Neuronal stem cell (in vitro differentiated cells): ENCODE measurements around the gene RNFT2.

Experiments used
- DNase-seq: peaks from one replicate; pipeline ENCODE4 v3.0.0-alpha.2; 2013; ENCODE audit warnings: low spot score
- H2AFZ ChIP-seq: one replicate; pipeline ENCODE4 v1.6.1; 2013; ENCODE audit warnings: mild to moderate bottlenecking, low read length, inconsistent platforms
- H2AK5ac ChIP-seq: 2 replicates; pipeline ENCODE4 v1.6.1; 2013; ENCODE audit warnings: low read depth, mild to moderate bottlenecking, inconsistent platforms, low read length, moderate library complexity, mixed read lengths
- H2BK120ac ChIP-seq: 2 replicates; pipeline ENCODE4 v1.6.1; 2013; ENCODE audit warnings: low read depth, mild to moderate bottlenecking, inconsistent platforms, low read length, moderate library complexity, mixed read lengths
- H2BK12ac ChIP-seq: one replicate; pipeline ENCODE4 v1.6.1; 2013; ENCODE audit warnings: low read length, inconsistent platforms
- H2BK15ac ChIP-seq: 2 replicates; pipeline ENCODE4 v1.6.1; 2013; ENCODE audit warnings: mild to moderate bottlenecking, low read length, inconsistent platforms, mixed read lengths
- H2BK5ac ChIP-seq: one replicate; pipeline ENCODE4 v1.6.1; 2013; ENCODE audit warnings: inconsistent platforms, mild to moderate bottlenecking, low read length, moderate library complexity
- H3K14ac ChIP-seq: one replicate; pipeline ENCODE4 v1.6.1; 2013; ENCODE audit warnings: low read length, inconsistent platforms
- H3K18ac ChIP-seq: 2 replicates; pipeline ENCODE4 v1.6.1; 2013; ENCODE audit warnings: low read length, inconsistent platforms
- H3K23ac ChIP-seq: 2 replicates; pipeline ENCODE4 v1.6.1; 2013; ENCODE audit warnings: low read depth, mild to moderate bottlenecking, mixed read lengths, low read length, inconsistent platforms; ENCODE audit not compliant: poor library complexity
- H3K27ac ChIP-seq: replicated peaks from 3 replicates; pipeline ENCODE4 v1.5.1; 2013; ENCODE audit warnings: low read length, inconsistent platforms
- H3K27me3 ChIP-seq, 3 experiments: 2 replicates each; pipeline ENCODE4 v1.6.1; 2013; ENCODE audit warnings: low read length in 3 of 3, mild to moderate bottlenecking in 2 of 3, inconsistent platforms in 1 of 3, low read depth in 1 of 3, mixed read lengths in 1 of 3, moderate library complexity in 1 of 3; ENCODE audit not compliant: control insufficient read depth in 3 of 3, insufficient read depth in 3 of 3
- H3K36me3 ChIP-seq, 2 donors: replicated peaks in 1 of 2; 2 replicates each; pipeline ENCODE4 v1.6.1; 2013; ENCODE audit warnings: low read length in 2 of 2; ENCODE audit not compliant: control insufficient read depth in 2 of 2, insufficient read depth in 2 of 2
- H3K4ac ChIP-seq: 2 replicates; pipeline ENCODE4 v1.6.1; 2013; ENCODE audit warnings: inconsistent platforms, mild to moderate bottlenecking, low read length, moderate library complexity
- H3K4me1 ChIP-seq, 2 donors: 1 replicate in 1 of 2; 2 replicates in 1 of 2; pipeline ENCODE4 v1.6.1; 2013; ENCODE audit warnings: low read length in 2 of 2, low read depth in 1 of 2; ENCODE audit not compliant: control insufficient read depth in 2 of 2, insufficient read depth in 1 of 2
- H3K4me2 ChIP-seq: one replicate; pipeline ENCODE4 v1.6.1; 2013; ENCODE audit warnings: mild to moderate bottlenecking, low read length, inconsistent platforms; ENCODE audit not compliant: insufficient read depth, poor library complexity, severe bottlenecking
- H3K4me3 ChIP-seq, 2 donors: 2 replicates each; pipeline ENCODE4 v1.5.1; 2013; ENCODE audit warnings: low read length in 2 of 2, mild to moderate bottlenecking in 2 of 2, inconsistent platforms in 1 of 2, moderate library complexity in 1 of 2
- H3K79me1 ChIP-seq: one replicate; pipeline ENCODE4 v1.6.1; 2013; ENCODE audit warnings: low read depth, mild to moderate bottlenecking, inconsistent platforms, low read length, moderate library complexity
- H3K9ac ChIP-seq: one replicate; pipeline ENCODE4 v1.6.1; 2013; ENCODE audit warnings: mild to moderate bottlenecking, low read depth, low read length, inconsistent platforms; ENCODE audit not compliant: poor library complexity
- H3K9me3 ChIP-seq, 2 donors: replicated peaks in 1 of 2; 2 replicates each; pipeline versions ENCODE3 to v1.6.1; 2013; ENCODE audit warnings: low read length in 2 of 2, mild to moderate bottlenecking in 2 of 2, inconsistent platforms in 1 of 2, low read depth in 1 of 2, mixed read lengths in 1 of 2, moderate library complexity in 1 of 2; ENCODE audit not compliant: control insufficient read depth in 2 of 2, insufficient read depth in 1 of 2
- H4K8ac ChIP-seq: one replicate; pipeline ENCODE4 v1.6.1; 2013; ENCODE audit warnings: low read depth, mild to moderate bottlenecking, inconsistent platforms, low read length, moderate library complexity
- H4K91ac ChIP-seq: one replicate; pipeline ENCODE4 v1.6.1; 2013; ENCODE audit warnings: low read length, low read depth, mild to moderate bottlenecking, inconsistent platforms; ENCODE audit not compliant: poor library complexity
- WGBS, 2 donors: extraction: QIAGEN DNeasy Blood & Tissue Kit; methylation state at CpG; one replicate each; pipeline ENCODE4 v1.1.7; 2013; ENCODE audit warnings: missing lambda C conversion rate in 2 of 2, mixed read lengths in 1 of 2; ENCODE audit not compliant: insufficient read length in 2 of 2, insufficient replicate concordance in 1 of 2; ENCODE audit errors: extremely low coverage in 2 of 2; 5-methylcytosine and 5-hydroxymethylcytosine counted together

Gene RNFT2

DNA sequence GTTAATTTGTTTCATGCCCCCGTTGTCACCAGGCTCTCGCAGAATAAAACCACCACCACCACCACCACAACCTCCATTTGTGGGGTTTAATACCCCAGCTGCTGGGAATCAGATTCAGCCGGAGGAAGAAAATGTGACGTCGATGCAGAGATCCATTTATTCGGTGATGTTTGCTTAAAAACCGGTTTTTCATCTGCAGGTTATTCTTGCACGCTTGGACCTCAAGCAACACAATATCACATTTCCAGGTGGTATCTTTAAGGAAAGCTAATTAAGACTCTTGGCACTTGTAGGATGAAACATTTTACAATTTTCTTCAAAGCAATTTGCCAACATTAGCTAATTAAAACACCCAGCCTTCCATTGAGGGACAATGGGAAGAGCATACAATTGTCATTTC lies 40.0 kb upstream of the RNFT2 start:
- DNase-seq, result no peak
- Histone ChIP-seq H3K4ac (no peak overlapping the region), H3K18ac (no peak overlapping the region), H3K9me3 (peaks cover 4% of the 10 kb centered on the region in 2 donors), H2BK120ac (no peak overlapping the region), H2AK5ac (no peak overlapping the region), H3K4me1 (peaks cover 6 to 10% of the 10 kb centered on the region in 2 donors), H3K36me3 (no peaks in the 10 kb centered on the region), H2AFZ (no peak overlapping the region), H4K8ac (no peak overlapping the region), H3K27me3 (peaks cover 0 to 60% (median 11%) of the 10 kb centered on the region in 3 experiments), H2BK12ac (no peak overlapping the region), H3K79me1 (no peaks in the 10 kb centered on the region), H3K4me2 (no peak overlapping the region), H4K91ac (no peak overlapping the region), H2BK5ac (no peak overlapping the region), H3K27ac (no peak overlapping the region), H3K14ac (no peak overlapping the region), H3K23ac (no peak overlapping the region), H2BK15ac (no peak overlapping the region), H3K9ac (no peak overlapping the region), H3K4me3 (no peak overlapping the region)
- WGBS, 2 donors, result no CpG with 5 or more reads among the region's 8 CpGs

DNA sequence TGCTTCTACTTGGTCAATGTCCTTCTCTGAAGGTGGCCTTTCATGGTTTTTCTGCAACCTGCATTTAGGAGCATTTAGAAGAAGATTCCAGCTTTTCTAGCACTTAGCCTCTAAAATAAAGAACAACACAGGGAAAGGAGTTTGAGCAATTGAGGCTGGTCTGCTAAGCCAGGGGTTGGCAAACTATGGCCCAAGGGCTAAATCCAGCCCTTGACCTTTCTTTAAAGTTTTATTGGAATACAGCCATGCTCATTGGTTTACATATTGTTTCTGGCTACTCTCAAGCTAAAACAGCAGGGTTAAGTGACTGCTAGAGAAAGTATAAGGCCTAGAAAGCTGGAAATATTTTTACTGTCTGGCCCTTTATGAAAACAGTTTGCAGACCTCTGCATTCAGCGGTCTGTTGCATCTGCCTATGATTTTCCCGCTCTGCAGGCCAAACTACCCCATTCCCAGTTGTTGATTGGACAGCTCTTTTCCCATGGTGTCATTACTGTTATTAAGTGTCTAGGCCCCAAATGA lies 39.5 kb upstream of the RNFT2 start:
- Histone ChIP-seq H3K9ac (no peak overlapping the region), H3K4me2 (no peak overlapping the region), H3K4ac (no peak overlapping the region), H3K36me3 (no peaks in the 10 kb centered on the region), H2BK15ac (no peak overlapping the region), H2BK12ac (no peak overlapping the region), H2BK120ac (no peak overlapping the region), H3K14ac (no peak overlapping the region), H2BK5ac (no peak overlapping the region), H3K27ac (no peak overlapping the region), H4K8ac (no peak overlapping the region), H3K4me1 (peaks cover 2 to 5% of the 10 kb centered on the region in 2 donors), H2AK5ac (no peak overlapping the region), H3K79me1 (no peaks in the 10 kb centered on the region), H3K9me3 (peaks cover 4% of the 10 kb centered on the region in 2 donors), H3K23ac (no peak overlapping the region), H2AFZ (no peak overlapping the region), H3K4me3 (no peak overlapping the region), H3K27me3 (peaks cover 0 to 55% (median 8%) of the 10 kb centered on the region in 3 experiments), H4K91ac (no peak overlapping the region), H3K18ac (no peak overlapping the region)
- no peak for DNase-seq
- no CpG with 5 or more reads among the region's 2 CpGs for WGBS, 2 donors

GRCh38 chr12:116700066-116700465 lies 38.0 kb upstream of the RNFT2 start:
- no peak overlapping the region for H4K8ac ChIP-seq
- H3K14ac ChIP-seq, result no peak overlapping the region
- no peak overlapping the region for H3K9ac ChIP-seq
- no peaks in the 10 kb centered on the region for H3K4me1 ChIP-seq
- no peak overlapping the region for H2AK5ac ChIP-seq
- no peak overlapping the region for H3K27ac ChIP-seq
- no peak overlapping the region for H3K4me2 ChIP-seq
- no peak overlapping the region for H2AFZ ChIP-seq
- peaks cover 0 to 41% (median 0%) of the 10 kb centered on the region in 3 experiments for H3K27me3 ChIP-seq
- H2BK5ac ChIP-seq, result no peak overlapping the region
- H3K18ac ChIP-seq, result no peak overlapping the region
- no peak for DNase-seq
- WGBS, 2 donors, result no CpG with 5 or more reads among the region's 6 CpGs
- H2BK120ac ChIP-seq, result no peak overlapping the region
- no peak overlapping the region for H3K4ac ChIP-seq
- peaks cover 1 to 3% of the 10 kb centered on the region in 2 donors for H3K9me3 ChIP-seq
- H2BK12ac ChIP-seq, result no peak overlapping the region
- H3K79me1 ChIP-seq, result no peaks in the 10 kb centered on the region
- H2BK15ac ChIP-seq, result no peak overlapping the region
- no peak overlapping the region for H4K91ac ChIP-seq
- no peak overlapping the region for H3K4me3 ChIP-seq
- H3K36me3 ChIP-seq, result no peaks in the 10 kb centered on the region
- peak overlapping the region; percentile 67 for H3K23ac ChIP-seq

- no peak overlapping the region for H3K14ac ChIP-seq
- no peak for DNase-seq
- H4K8ac ChIP-seq, result no peak overlapping the region
- H2AK5ac ChIP-seq, result no peak overlapping the region
- no peaks in the 10 kb centered on the region for H3K4me1 ChIP-seq
- H3K27ac ChIP-seq, result no peak overlapping the region
- no peak overlapping the region for H2BK5ac ChIP-seq
- no peaks in the 10 kb centered on the region for H3K36me3 ChIP-seq
- no peak overlapping the region for H3K4ac ChIP-seq
- no peaks in the 10 kb centered on the region for H3K9me3 ChIP-seq
- whole genome bisulfite sequencing, 2 donors, result no CpG with 5 or more reads among the region's 4 CpGs
- H2BK12ac ChIP-seq, result no peak overlapping the region
- no peaks in the 10 kb centered on the region for H3K79me1 ChIP-seq
- no peak overlapping the region for H3K18ac ChIP-seq
- no peak overlapping the region for H3K23ac ChIP-seq
- no peak overlapping the region for H3K4me2 ChIP-seq
- no peak overlapping the region for H3K9ac ChIP-seq
- H4K91ac ChIP-seq, result no peak overlapping the region
- no peak overlapping the region for H2BK120ac ChIP-seq
- H2AFZ ChIP-seq, result no peak overlapping the region
- peaks cover 0 to 30% (median 0%) of the 10 kb centered on the region in 3 experiments for H3K27me3 ChIP-seq
- no peak overlapping the region for H2BK15ac ChIP-seq
- no peak overlapping the region for H3K4me3 ChIP-seq
Observed at GRCh38 chr12:116701432-116701831, 36.7 kb upstream of the RNFT2 start.
